SIG-M5 (cell line): ENCODE measurements around the gene UBAP1L.
"Not testable (repeated sequence)": the region's sequence is repeated elsewhere in the genome, so short reads cannot be mapped to it uniquely, and the experiment has no call there.

Source experiments
- DNase-seq: peaks from one replicate; lab custom pipeline; 2025; lab: John Stamatoyannopoulos, UW

The UBAP1L gene

GRCh38 chr15:65083262-65083701 lies 31.7 kb downstream of the UBAP1L start:
- no peak for DNase-seq

- DNase-seq, result no peak
Measured at GRCh38 chr15:65082303-65082953, 32.6 kb downstream of the UBAP1L start.

GRCh38 chr15:65081758-65082157 lies 33.2 kb downstream of the UBAP1L start:
- DNase-seq, result no peak

- no peak for DNase-seq
Measured at GRCh38 chr15:65081270-65081669, 33.7 kb downstream of the UBAP1L start.

GRCh38 chr15:65079580-65079979 lies 35.4 kb downstream of the UBAP1L start:
- no peak for DNase-seq

GRCh38 chr15:65077981-65078352 lies 37.0 kb downstream of the UBAP1L start:
- no peak for DNase-seq

GRCh38 chr15:65077291-65077980 lies 37.6 kb downstream of the UBAP1L start:
- no peak for DNase-seq

GRCh38 chr15:65076486-65077290 lies 38.3 kb downstream of the UBAP1L start, which contains the start of gene KBTBD13:
KBTBD13 (plus strand) TSS chr15:65076746; CDS start chr15:65076816, 70 bp downstream.
- DNase-seq, result no peak

- not testable (repeated sequence) for DNase-seq
Measured at GRCh38 chr15:65075607-65076395, 39.2 kb downstream of the UBAP1L start.

GRCh38 chr15:65074946-65075345 lies 40.1 kb downstream of the UBAP1L start:
- not testable (repeated sequence) for DNase-seq

- DNase-seq, result no peak
Measured at GRCh38 chr15:65072617-65073016, 42.4 kb downstream of the UBAP1L start.

GRCh38 chr15:65072027-65072426 lies 43.0 kb downstream of the UBAP1L start:
- no peak for DNase-seq

- no peak for DNase-seq
Measured at GRCh38 chr15:65071381-65071811, 43.6 kb downstream of the UBAP1L start.

GRCh38 chr15:65069779-65070546 lies 45.0 kb downstream of the UBAP1L start:
- DNase-seq, result no peak

GRCh38 chr15:65069179-65069578 lies 45.8 kb downstream of the UBAP1L start:
- no peak for DNase-seq

GRCh38 chr15:65068403-65068788 lies 46.6 kb downstream of the UBAP1L start:
- DNase-seq, result no peak

- no peak for DNase-seq
Measured at GRCh38 chr15:65067645-65068402, 47.2 kb downstream of the UBAP1L start, which contains the start of gene RASL12. RASL12 (minus strand) TSS chr15:65067991; CDS start chr15:65067835, 156 bp downstream.

GRCh38 chr15:65067317-65067644 lies 47.7 kb downstream of the UBAP1L start:
- no peak for DNase-seq

GRCh38 chr15:65066635-65067316 lies 48.2 kb downstream of the UBAP1L start:
- no peak for DNase-seq
